Esophagus muscularis mucosa (tissue), 4 donors: ENCODE measurements around the gene GAGE12J.
"Not testable (repeated sequence)": the region's sequence is repeated elsewhere in the genome, so short reads cannot be mapped to it uniquely, and the experiment has no call there.

Experiments used
- EP300 ChIP-seq: sonication (generic); formaldehyde crosslinking; IDR thresholded peaks from one replicate; pipeline ENCODE4 v1.6.1; 2017; ENCODE audit warnings: antibody characterized with exemption
- POLR2A ChIP-seq: fragments of 450-650 bp; IDR thresholded peaks from one replicate; pipeline ENCODE4 v1.6.1; 2017; ENCODE audit warnings: antibody characterized with exemption, moderate library complexity, mild to moderate bottlenecking, low read depth
- POLR2AphosphoS5 ChIP-seq, 2 donors: sonication (generic); formaldehyde crosslinking; IDR thresholded peaks; one replicate each; pipeline ENCODE4 v1.6.1; 2017; ENCODE audit warnings: antibody characterized with exemption in 2 of 2
- TF ChIP-seq, protein P1 (sequence below), 3 experiments: fragments of 200-600 bp in 2 of 3; fragments of 450-650 bp in 1 of 3; sonication (generic) in 2 of 3; IDR thresholded peaks; one replicate each; pipeline ENCODE4 v1.5.1; 2017 to 2019; ENCODE audit warnings: antibody characterized with exemption in 3 of 3, mild to moderate bottlenecking in 2 of 3, moderate library complexity in 1 of 3

- TF ChIP-seq POLR2A; POLR2AphosphoS5 (IDR thresholded peaks at IDR 0.05); EP300: not testable (repeated sequence)
- TF ChIP-seq, protein P1, sequence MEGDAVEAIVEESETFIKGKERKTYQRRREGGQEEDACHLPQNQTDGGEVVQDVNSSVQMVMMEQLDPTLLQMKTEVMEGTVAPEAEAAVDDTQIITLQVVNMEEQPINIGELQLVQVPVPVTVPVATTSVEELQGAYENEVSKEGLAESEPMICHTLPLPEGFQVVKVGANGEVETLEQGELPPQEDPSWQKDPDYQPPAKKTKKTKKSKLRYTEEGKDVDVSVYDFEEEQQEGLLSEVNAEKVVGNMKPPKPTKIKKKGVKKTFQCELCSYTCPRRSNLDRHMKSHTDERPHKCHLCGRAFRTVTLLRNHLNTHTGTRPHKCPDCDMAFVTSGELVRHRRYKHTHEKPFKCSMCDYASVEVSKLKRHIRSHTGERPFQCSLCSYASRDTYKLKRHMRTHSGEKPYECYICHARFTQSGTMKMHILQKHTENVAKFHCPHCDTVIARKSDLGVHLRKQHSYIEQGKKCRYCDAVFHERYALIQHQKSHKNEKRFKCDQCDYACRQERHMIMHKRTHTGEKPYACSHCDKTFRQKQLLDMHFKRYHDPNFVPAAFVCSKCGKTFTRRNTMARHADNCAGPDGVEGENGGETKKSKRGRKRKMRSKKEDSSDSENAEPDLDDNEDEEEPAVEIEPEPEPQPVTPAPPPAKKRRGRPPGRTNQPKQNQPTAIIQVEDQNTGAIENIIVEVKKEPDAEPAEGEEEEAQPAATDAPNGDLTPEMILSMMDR (IDR thresholded peaks at IDR 0.05) = not testable (repeated sequence)
Measured at GRCh38 chrX:49330421-49330820, 8.6 kb downstream of the GAGE12J start.
